HG03280 (cell line): ENCODE results near the gene LRRC8E.
"Not testable (repeated sequence)": the region's sequence is repeated elsewhere in the genome, so short reads cannot be mapped to it uniquely, and the experiment has no call there.

Source experiments
- ATAC-seq: cut with Tn5 transposase; IDR thresholded peaks from one replicate; pipeline ENCODE4 v1.9.1; 2021; ENCODE audit warnings: mild to moderate bottlenecking, moderate library complexity; ENCODE audit not compliant: unreplicated experiment

The LRRC8E gene

DNA sequence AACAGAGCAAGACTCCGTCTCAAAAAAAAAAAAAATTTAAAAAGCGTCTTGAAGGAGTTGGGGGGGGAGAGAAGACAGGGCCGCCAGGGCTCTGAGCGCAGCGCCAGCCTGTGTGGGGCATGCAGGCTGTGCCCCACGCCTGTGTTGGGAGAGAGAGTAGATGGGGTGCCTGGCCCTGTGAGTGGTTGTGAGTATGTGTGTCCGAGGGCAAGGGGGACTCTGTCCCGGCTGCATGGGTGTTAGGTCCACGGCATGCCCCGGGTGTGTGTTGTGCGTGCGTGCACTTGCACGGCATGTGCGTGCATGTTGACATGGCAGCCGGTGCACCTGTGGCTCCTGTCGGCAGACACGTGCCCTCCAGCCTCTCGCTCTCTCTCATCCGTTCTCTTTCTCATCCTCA is 18.8 kb downstream of the LRRC8E start:
- ATAC-seq: no peak

DNA sequence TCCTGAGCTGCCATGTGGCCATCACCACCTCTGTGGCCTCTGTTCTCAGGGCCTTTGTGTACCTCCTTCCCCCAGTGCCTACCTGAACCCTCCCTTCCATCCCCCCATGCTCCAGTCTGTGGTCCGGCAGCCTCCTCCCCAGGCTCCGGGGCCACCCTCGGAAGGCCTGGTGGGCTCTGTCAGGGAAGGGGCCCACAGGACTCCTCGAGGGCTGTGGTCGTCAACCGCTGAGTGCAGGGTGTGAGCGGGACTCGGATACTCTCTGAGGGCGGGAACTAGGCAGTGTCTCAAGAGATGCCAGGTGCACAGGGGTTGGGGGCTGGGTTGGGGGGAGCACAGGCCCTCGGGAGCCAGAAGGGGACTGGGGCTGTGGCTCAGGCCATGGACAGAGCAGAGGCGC is 19.2 kb downstream of the LRRC8E start:
- no peak for ATAC-seq

DNA sequence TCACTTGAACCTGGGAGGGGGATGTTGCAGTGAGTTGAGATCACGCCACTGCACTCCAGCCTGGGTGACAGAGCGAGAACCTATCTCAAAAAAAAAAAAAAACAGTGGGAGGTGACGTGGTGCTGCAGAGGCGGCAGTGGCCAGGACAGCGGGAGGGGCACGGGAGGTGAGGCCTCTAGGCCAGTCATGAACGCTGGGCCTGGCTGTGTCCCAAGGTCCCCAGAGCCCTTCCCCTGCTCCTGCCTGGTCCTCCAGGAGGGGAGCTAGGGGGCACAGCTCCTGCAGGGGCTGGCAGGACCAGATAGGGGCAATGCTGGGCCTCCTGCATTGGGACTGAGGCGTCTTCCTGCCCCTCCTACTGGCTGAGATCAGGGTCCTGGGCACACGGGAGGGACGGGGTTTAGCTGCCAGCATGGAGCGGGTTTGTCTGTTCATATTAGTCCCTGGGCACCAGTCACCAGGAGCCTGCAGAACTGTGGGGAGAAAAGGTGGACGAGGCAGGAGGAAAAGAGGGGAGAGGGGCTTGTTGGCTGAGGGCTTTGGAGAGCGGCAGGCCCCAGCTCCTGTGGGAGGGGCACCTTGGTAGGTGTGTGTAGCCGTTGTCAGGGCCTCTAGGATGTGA is 19.9 kb downstream of the LRRC8E start:
- no peak for ATAC-seq

DNA sequence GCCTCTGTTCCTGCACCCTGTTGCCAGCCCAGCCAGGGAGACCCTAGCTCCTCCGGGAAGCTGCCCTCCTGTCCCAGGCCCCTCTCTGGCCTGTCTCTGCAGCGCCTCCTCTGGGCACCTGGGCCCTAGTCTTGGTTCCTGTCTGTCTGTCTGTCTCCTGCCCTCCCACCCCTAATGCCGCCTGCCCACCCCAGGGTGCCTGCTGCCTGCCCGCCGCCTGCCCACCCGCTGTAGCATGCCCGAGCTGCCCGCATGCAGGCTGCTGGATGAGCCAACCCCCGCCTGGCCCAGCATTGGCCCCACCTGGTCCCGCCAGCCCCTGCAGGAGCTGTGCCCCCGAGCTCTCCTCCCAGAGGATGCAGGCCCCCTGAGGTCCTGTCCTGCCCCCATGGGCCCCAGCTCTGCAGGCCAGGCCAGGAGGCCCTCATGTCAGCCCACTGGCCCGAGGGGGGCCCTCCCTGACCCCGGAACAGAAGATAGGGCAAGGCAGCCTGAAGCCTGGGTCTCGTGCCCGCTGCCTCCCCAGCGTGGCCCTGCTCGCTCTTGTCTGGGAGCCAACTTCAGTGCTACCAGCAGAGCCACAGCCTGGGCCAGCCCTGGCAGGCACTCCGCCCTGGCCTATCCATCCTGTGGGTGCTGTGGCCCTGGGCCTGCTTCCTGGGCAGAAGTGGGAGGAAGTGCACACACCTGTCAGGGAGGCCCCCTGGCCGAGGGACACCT is 20.6 kb downstream of the LRRC8E start:
- ATAC-seq: no peak

DNA sequence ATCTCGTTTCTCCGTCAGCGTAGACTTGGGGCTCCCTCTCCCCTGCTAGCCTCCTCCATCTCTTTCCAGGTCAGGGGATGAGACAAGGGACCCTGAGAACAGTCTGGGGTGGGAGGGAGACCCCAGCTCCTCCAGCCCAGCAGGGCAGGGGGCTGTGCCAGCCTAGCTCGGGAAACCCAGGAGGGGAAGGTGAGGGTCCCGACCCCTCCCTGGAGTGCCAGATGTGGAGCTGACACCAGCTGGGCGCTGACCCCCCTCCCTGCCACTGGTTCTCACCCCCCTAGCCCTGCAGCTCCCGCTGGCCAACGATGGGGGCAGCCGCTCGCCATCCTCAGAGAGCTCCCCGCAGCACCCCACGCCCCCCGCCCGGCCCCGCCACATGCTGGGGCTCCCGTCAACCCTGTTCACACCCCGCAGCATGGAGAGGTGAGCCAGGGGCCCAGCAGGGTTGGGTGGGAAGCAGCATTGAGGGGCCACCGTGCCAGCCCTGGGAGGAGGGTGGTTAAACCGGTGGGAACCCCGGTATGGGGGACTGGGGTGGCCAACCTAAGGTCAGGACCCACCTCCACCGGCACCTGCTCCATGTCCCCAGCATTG is 21.3 kb downstream of the LRRC8E start:
- no peak for ATAC-seq

DNA sequence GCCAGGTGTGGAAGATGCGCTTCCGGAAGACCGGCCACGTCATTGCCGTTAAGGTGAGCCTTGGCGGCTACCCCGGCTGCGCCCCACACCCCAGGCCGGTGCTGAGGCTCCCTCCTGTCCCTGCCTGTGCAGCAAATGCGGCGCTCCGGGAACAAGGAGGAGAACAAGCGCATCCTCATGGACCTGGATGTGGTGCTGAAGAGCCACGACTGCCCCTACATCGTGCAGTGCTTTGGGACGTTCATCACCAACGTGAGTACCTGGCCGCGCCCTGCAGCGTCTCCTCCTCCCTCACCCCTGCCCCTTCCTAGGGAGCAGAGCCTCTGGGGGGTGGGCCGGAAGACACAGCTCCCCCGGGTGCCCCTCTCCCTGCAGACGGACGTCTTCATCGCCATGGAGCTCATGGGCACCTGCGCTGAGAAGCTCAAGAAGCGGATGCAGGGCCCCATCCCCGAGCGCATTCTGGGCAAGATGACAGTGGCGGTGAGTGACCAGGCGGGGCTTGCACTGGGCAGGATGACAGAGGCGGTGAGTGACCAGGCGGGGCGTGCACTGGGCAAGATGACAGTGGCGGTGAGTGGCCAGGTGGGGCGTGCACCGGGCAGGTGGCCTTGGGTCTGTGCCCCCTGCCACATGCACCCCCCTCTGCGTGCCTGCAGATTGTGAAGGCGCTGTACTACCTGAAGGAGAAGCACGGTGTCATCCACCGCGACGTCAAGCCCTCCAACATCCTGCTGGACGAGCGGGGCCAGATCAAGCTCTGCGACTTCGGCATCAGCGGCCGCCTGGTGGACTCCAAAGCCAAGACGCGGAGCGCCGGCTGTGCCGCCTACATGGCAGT is 22.2 kb downstream of the LRRC8E start:
- no peak for ATAC-seq

DNA sequence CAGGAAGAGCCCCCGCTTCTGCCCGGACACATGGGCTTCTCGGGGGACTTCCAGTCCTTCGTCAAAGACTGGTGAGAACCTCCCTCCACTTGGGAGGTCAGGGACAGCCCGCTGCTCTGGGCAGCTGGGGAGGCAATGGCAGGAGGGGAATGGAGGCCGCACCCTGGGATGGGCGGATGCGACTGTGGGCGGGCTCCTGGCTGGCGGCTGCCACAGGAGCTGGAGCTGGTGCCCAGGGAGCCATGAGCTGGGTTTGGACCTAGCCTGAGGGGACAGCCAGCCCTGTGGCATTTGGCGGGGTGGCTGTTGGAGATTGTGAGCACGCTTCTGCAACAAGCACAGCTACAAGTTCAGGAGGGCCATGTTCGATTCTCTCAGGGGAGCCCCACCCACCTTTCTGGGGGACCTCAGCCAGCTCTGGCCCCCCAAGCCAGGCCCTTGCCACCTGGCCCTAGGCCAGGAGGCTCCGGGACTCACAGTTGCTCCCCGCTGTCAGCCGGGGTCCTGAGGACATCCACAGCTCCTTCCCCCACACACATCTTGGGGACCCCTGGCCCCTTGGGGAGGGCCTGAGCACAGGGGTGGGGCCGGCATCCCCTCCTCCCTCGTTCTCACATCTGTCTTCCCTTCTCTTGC is 23.3 kb downstream of the LRRC8E start:
- ATAC-seq: no peak

DNA sequence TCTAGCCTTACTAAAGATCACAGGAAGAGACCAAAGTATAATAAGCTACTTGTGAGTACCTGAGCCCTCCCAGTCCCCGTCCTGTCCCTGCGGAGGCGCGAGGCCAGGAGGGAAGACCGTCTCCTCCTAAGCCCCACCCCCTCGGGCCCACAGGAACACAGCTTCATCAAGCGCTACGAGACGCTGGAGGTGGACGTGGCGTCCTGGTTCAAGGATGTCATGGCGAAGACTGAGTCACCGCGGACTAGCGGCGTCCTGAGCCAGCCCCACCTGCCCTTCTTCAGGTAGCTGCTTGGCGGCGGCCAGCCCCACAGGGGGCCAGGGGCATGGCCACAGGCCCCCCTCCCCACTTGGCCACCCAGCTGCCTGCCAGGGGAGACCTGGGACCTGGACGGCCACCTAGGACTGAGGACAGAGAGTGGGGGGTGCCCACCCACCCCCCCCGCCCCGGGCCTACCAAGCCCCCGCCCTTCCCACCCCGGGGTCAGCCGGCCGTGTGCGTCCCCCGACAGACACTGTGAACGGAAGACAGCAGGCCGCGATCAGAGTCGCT is 23.9 kb downstream of the LRRC8E start:
- ATAC-seq: no peak

DNA sequence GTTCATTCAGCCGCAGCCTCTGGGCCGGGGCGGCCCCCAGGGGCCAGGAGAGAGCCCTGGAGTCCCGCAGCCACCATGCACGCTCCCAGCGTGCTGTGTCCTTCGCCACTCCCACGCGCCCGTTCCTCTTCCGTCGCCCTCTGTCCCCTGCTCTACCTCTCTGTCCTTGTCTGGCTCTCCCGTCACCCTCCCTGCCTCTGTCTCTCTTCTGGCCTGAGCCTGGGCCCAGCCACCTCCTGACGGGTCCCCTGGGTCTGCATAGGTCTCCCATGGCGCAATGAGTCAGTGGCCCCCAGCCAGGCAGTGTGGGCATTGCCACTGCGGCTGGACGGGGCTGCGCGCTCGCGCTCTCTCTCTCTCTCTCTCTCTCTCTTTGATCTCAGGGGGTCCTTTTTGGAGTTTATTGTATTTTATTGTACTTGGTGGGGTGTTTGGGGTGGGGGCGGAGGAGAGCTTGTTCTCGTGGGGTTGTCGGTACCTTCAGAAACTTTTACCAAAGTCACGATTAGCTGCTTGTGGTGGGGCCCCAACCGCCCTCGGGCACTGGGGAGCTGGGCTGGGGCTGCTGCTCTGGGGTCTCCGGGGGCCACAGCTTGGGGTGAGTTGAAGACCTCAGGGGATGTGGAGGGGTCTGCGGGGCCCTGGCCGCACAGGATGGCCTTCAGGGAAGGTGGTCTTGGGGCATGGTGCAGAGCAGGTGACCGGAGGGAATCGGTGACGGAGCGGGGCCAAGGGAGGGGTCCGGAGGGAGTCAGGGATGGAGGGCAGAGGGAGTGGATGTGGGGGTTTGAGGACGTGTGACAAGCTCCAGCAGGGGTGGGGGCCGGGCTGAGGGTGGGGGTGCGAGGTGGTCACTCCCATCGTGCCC is 24.6 kb downstream of the LRRC8E start:
- ATAC-seq: no peak

DNA sequence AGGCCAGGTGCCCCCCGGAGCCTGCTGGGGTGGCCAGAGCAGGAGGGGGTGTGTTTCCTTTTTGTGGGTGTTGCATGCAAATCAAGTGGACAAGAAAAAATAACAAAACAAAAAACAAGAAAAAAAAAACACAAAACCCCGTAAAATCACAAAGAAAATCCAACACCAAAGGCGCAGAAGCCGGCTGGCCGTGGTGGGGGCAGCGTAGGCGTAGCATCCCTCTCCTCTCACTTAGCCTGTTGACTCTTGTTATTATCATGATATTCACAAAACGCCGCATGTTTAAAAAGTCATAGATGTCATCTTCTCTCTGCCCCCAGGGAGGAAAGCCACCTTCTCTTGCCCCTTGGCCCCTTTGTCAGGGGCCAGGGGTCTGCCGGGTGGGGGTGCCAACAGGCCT is 25.3 kb downstream of the LRRC8E start:
- no peak for ATAC-seq

DNA sequence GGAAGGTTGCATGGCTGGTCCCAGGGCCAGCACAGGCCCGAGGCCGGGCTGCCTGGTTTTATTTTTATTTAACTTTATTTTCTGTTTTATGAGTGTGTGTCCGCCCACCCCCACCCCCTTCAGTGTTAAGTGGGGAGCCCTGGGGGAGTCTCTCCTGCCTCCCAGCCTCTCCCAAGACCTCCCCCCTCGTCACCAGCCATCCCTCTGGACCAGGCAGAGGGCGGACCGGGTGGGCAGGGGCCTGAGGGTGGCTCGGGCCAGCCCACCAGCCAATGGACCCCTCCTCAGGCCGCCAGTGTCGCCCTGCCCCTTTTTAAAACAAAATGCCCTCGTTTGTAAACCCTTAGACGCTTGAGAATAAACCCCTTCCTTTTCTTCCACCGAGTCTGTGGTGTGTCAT is 25.8 kb downstream of the LRRC8E start:
- ATAC-seq: no peak

DNA sequence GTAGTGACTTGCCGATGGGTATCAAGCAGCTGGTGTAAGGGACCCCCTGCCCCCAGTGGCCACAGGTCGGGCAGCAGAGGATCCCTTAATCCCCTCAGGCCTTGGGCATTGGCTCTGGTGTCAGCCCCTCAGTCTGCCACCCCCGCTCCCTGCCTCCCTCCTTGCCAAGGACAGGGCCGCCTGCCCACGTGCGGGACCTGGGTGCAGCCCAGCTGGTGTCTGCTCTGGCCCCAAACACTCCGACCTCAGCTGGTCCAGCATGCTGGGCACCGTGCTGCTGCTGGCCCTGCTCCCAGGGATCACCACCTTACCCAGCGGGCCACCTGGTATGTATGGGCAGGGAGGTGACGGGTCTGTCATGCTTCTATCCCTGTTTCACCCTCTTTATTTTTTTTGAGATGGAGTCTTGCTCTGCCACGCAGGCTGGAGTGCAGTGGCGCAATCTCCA is 26.3 kb downstream of the LRRC8E start, which contains the start of gene TGFBR3L:
Gene TGFBR3L, plus strand, starts transcription at position 233 of the 448 bp plus-strand sequence.
- no peak for ATAC-seq

DNA sequence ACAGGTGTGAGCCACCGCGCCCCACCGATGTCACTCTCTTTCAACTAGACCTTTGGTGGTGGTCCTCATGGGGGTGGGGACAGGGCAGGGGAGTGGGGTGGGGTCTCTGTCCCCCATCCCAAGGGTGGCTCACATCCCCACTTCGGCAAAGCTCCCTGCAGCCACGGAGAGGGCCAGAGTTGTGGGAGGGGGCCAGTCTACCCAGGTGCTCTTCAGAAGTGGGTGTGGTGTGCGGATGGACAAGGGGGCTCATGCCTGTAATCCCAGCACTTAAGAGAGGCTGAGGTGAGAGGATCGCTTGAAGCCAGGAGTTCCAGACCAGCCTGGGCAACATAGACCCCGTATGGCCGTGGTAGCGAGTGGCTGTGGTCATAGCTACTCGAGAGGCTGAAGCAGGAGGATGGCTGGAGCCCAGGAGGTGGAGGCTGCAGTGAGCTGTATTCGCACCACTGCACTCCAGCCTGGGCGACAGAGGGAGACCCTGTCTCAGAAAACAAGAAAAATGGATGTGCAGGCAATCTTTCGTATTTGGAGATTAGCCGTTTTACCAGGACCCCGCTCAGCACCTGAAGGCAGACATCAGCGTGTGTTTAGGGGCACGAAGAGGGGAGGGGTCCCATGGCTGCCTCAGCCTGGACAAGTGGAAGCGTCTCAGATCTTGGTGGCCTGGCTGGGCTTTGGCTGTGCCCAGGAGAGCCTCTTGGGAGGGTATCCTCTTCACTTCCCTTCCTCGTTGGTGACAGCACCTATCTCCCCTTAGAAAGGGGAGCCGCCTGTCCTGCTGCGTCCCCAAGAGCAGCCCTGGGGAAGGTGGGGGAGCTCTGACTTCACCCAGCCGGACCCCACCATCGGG is 27.2 kb downstream of the LRRC8E start:
- no peak for ATAC-seq

DNA sequence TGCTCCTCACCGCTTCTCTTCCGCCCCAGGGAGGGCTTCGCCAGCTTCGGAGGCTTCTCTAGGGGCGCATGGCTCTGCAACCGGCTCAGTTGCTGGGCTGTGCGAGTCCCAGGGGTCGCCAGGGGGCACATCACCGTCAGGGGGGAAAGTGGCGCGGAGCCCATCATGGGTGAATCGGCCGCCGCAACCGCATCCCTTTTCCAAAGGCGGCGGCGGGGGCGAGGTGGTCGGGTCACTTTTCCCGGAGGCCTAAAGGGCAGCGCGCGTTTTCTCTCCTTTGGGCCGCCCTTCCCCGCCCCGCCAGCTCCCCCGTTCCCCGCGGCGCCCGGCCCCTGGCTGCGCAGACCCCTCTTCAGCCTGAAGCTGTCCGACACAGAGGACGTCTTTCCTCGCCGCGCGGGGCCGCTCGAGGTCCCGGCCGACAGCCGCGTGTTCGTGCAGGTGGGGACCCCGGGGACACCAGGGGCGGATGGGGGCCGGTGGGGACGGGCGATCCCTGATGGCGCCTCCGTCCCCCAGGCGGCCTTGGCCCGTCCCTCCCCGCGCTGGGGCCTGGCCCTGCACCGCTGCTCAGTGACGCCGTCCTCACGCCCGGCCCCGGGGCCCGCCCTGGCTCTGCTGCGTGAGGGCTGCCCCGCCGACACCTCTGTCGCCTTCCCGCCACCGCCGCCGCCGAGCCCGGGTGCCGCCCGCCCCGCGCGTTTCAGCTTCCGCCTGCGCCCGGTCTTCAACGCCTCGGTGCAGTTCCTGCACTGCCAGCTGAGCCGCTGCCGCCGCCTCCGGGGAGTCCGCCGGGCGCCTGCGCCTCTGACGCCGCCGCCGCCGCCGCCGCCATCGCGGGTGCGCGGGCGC is 28.0 kb downstream of the LRRC8E start:
- ATAC-seq: no peak

DNA sequence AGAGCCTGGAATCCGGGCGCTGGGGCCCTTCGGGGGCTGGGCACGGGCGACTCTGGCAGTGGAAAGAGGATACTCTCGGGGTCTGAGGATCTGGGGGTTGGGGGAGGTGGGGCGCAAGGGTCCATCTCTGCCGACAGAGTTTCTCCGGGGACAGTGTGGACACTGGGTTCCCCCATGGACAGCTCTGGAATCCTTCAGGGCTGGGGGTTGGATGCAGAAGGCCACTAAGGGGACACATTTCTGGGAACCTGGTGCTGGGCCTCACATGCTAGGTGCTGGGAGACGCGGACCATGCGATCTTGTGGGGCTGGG is 28.6 kb downstream of the LRRC8E start:
- ATAC-seq: no peak

DNA sequence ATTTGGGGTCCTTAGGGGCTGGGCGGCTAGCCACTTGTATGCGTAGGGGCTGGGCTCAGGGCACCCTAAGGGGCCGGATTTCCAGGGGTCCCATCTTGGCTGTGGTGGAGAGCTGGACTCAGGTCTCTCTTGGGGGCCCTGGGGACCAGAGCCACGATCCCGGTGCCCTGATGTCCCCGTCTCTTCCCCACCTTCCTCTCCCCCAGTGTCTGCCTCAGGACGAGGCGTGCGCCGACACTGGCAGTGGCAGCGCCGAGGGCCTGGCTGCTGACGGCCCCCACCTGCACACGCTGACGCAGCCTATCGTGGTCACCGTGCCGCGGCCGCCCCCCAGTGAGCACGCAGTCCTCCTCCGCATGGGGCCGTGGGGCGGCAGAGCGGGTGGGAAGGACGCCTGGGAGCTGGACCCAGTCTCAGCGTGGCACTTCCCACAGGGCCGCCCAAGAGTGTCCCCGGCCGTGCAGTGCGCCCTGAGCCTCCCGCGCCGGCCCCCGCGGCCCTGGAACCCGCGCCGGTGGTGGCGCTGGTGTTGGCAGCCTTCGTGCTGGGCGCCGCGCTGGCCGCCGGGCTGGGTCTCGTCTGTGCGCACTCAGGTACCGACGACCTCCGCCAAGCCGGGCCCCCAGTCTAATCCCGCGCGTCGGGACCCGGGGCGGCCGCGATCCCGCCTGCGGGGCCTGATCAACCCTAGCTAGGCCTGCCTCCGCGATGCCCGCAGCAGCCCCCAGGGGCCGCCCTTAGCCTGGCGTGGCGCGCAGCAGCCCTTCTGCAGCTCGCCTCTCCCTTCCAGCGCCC is 29.2 kb downstream of the LRRC8E start:
- ATAC-seq: no peak

DNA sequence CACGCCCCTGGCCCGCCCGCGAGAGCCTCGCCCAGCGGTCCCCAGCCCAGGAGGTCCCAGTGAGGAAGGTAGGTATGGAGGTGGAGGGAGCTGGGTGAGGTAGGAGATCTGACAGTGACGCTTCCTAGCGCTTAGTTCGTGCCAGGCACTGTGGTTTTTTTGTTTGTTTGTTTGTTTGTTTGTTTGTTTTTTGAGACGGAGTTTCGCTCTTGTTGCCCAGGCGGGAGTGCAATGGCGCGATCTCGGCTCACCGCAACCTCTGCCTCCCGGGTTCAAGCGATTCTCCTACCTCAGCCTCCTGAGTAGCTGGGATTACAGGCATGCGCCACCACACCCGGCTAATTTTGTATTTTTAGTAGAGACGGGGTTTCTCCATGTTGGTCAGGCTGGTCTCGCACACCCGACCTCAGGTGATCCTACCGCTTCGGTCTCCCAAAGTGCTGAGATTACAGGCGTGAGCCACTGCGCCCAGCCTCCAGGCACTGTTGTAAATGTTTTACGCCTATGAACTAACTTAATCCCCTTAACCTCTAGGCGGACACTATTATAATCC is 29.8 kb downstream of the LRRC8E start:
- not testable (repeated sequence) for ATAC-seq
